GM12892 (cell line): ENCODE results near the gene ELOVL6.

Source experiments
- POLR2A ChIP-seq: IDR thresholded peaks from 2 replicates; pipeline ENCODE4 v1.6.1; 2011; ENCODE audit warnings: low read depth, low read length, control low read depth
- POLR2AphosphoS5 ChIP-seq: IDR thresholded peaks from 2 replicates; pipeline ENCODE4 v1.6.1; 2011; ENCODE audit warnings: low read depth, low read length, control low read depth

- TF ChIP-seq POLR2A (no peak), POLR2AphosphoS5 (no peak)
Measured at GRCh38 chr4:110229266-110229665, 30.9 kb upstream of the ELOVL6 start.
